A673 (cell line): Measurements from ENCODE around the gene PPP5C. TPM values are rescaled to one million over a fixed set of nuclear protein-coding genes. Genes with fewer than 3 reads are reported as not detected.

Experiments used
- BruUV-seq: library from RNA; stranded (reverse); fragments of 400-500 nt; replicated peaks from 2 replicates; lab custom pipeline; 2021; lab: Mats Ljungman, UMichigan
- CTCF ChIA-PET: fragments of 300-600 bp; sonication (Branson Sonifier 250); formaldehyde crosslinking; loops from one replicate; lab custom pipeline; 2022; ENCODE audit warnings: antibody characterized with exemption; lab: Charles Lee
- POLR2A ChIA-PET: fragments of 300-600 bp; sonication (Branson Sonifier 250); formaldehyde crosslinking; loops from one replicate; lab custom pipeline; 2022; ENCODE audit warnings: antibody characterized with exemption; ENCODE audit not compliant: low non-redundant PET; lab: Charles Lee
- DNase-seq: peaks from one replicate; pipeline ENCODE4 v3.0.0-alpha.2; 2015; ENCODE audit warnings: low spot score
- H3K27ac ChIP-seq: fragments of 200-600 bp; sonication (generic); 2 replicates; pipeline ENCODE4 v1.5.1; 2016; ENCODE audit warnings: mixed run types, low read depth, mild to moderate bottlenecking, mixed read lengths, antibody characterized with exemption, low read length; ENCODE audit not compliant: poor library complexity, severe bottlenecking
- H3K27me3 ChIP-seq: fragments of 200-600 bp; sonication (generic); replicated peaks from 2 replicates; pipeline ENCODE4 v1.6.1; 2017; ENCODE audit warnings: mixed run types, low read depth, mild to moderate bottlenecking, mixed read lengths, antibody characterized with exemption, low read length; ENCODE audit not compliant: insufficient read depth, poor library complexity
- H3K36me3 ChIP-seq: fragments of 200-600 bp; sonication (generic); 2 replicates; pipeline ENCODE4 v1.6.1; 2016; ENCODE audit warnings: mixed run types, mild to moderate bottlenecking, mixed read lengths, antibody characterized with exemption, low read length; ENCODE audit not compliant: insufficient read depth, poor library complexity, severe bottlenecking
- H3K4me1 ChIP-seq: fragments of 200-600 bp; sonication (generic); 2 replicates; pipeline ENCODE4 v1.6.1; 2017; ENCODE audit warnings: mixed run types, mild to moderate bottlenecking, mixed read lengths, antibody characterized with exemption, low read length; ENCODE audit not compliant: insufficient read depth, poor library complexity, severe bottlenecking
- H3K4me3 ChIP-seq: fragments of 200-600 bp; sonication (generic); 2 replicates; pipeline ENCODE4 v1.5.1; 2016; ENCODE audit warnings: low read depth, mixed run types, mild to moderate bottlenecking, mixed read lengths, low read length; ENCODE audit not compliant: poor library complexity, severe bottlenecking
- H3K9me3 ChIP-seq: fragments of 200-600 bp; sonication (generic); 2 replicates; pipeline ENCODE4 v1.6.1; 2016; ENCODE audit warnings: mixed run types, low read depth, mild to moderate bottlenecking, mixed read lengths, antibody characterized with exemption, low read length; ENCODE audit not compliant: poor library complexity, severe bottlenecking
- CTCF ChIP-seq: fragments of 300-800, 200-600 bp; sonication (generic); conservative IDR thresholded peaks from 2 replicates; pipeline ENCODE4 v1.5.1; 2017; ENCODE audit warnings: low read depth, mild to moderate bottlenecking, antibody characterized with exemption, low read length, moderate library complexity, mixed read lengths
- EZH2 ChIP-seq: fragments of 200-600 bp; sonication (generic); IDR thresholded peaks from 2 replicates; pipeline ENCODE4 v1.6.1; 2017; ENCODE audit warnings: borderline replicate concordance, low read depth, mild to moderate bottlenecking, mixed read lengths, antibody characterized with exemption, low read length; ENCODE audit not compliant: poor library complexity, severe bottlenecking
- intact Hi-C: fragments of 100-400 bp; cut with micrococcal nuclease; formaldehyde crosslinking; loops from one replicate; pipeline ENCODE4 v1.10.0; 2022; ENCODE audit not compliant: unreplicated experiment
- total RNA-seq: library from RNA; stranded (reverse); gene quantifications from 2 replicates; pipeline ENCODE4 v1.2.3, GENCODE V29; 2021

PPP5C gene
- total RNA-seq, 1 experiment from 2014 or later, result 164 TPM

- no peak for DNase-seq
- CTCF ChIA-PET, result no interaction called here
Measured at GRCh38 chr19:46384396-46384795, 37.5 kb downstream of the PPP5C start.

GRCh38 chr19:46385636-46386035 lies 38.7 kb downstream of the PPP5C start:
- ChIA-PET POLR2A (no interaction called here), CTCF (no interaction called here)
- Histone ChIP-seq H3K36me3 (peaks cover 81% of the 10 kb centered on the region), H3K9me3 (peaks cover under 1% of the 10 kb centered on the region), H3K27me3 (no peaks in the 10 kb centered on the region), H3K4me3 (no peak overlapping the region), H3K4me1 (peaks cover 14% of the 10 kb centered on the region), H3K27ac (no peak overlapping the region)
- intact Hi-C loops, result no loop called here
- TF ChIP-seq EZH2, result no peak
- no peak for DNase-seq
- BruUV-seq, result no TSS peak

More at GRCh38 chr19:46384396-46384795, 37.5 kb downstream of the PPP5C start:
- peaks cover 7% of the 10 kb centered on the region for H3K4me1 ChIP-seq
- no peak overlapping the region for H3K27ac ChIP-seq
- TF ChIP-seq EZH2 (no peak), CTCF (no peak)
- BruUV-seq, result no TSS peak
- H3K36me3 ChIP-seq, result peaks cover 81% of the 10 kb centered on the region
- peaks cover 5% of the 10 kb centered on the region for H3K9me3 ChIP-seq
- no peaks in the 10 kb centered on the region for H3K27me3 ChIP-seq
- H3K4me3 ChIP-seq, result no peak overlapping the region
- intact Hi-C loops, result no loop called here
- POLR2A ChIA-PET, result interaction anchor here (0.5 kb wide), 1 partner anchor 111 kb away, joined by 15 read pairs; the partner anchor contains the start of gene PNMA8B

- intact Hi-C loops, result no loop called here
- no TSS peak for BruUV-seq
- ChIA-PET CTCF (interaction anchor here (0.6 kb wide), 1 partner anchor 11 kb away, joined by 4 read pairs; no protein-coding TSS in a partner anchor), POLR2A (no interaction called here)
- Histone ChIP-seq H3K4me1 (peaks cover 20% of the 10 kb centered on the region), H3K27me3 (no peaks in the 10 kb centered on the region), H3K4me3 (no peak overlapping the region), H3K9me3 (no peaks in the 10 kb centered on the region), H3K27ac (no peak overlapping the region), H3K36me3 (peaks cover 81% of the 10 kb centered on the region)
- TF ChIP-seq CTCF (no peak), EZH2 (no peak)
- no peak for DNase-seq
Measured at GRCh38 chr19:46386151-46386550, 39.3 kb downstream of the PPP5C start.

- Histone ChIP-seq H3K27ac (no peak overlapping the region), H3K4me1 (peaks cover 20% of the 10 kb centered on the region), H3K36me3 (peaks cover 77% of the 10 kb centered on the region), H3K27me3 (no peaks in the 10 kb centered on the region), H3K9me3 (no peaks in the 10 kb centered on the region), H3K4me3 (no peak overlapping the region)
- no TSS peak for BruUV-seq
- TF ChIP-seq EZH2 (no peak), CTCF (no peak)
- DNase-seq, result no peak
- intact Hi-C loops, result no loop called here
- ChIA-PET POLR2A (no interaction called here), CTCF (interaction anchor here (0.6 kb wide), 1 partner anchor 41 kb away, joined by 3 read pairs; no protein-coding TSS in a partner anchor)
Measured at GRCh38 chr19:46386996-46387712, 40.3 kb downstream of the PPP5C start.
